Neural cell (in vitro differentiated cells): Measurements from ENCODE around the gene CACNA2D1. TPM values are rescaled to one million over a fixed set of nuclear protein-coding genes. Genes with fewer than 3 reads are reported as not detected.

Source experiments
- H2AFZ ChIP-seq: fragments of 200-600, 300-800 bp; sonication (generic), shearing (Covaris generic); 2 replicates; pipeline ENCODE4 v1.6.0; 2014; ENCODE audit warnings: low read depth, mild to moderate bottlenecking, antibody characterized with exemption, low read length, moderate library complexity
- H3F3A ChIP-seq: fragments of 200-600 bp; shearing (Covaris generic); 2 replicates; pipeline ENCODE4 v1.6.1; 2016; ENCODE audit warnings: mild to moderate bottlenecking, moderate library complexity, mixed read lengths, antibody characterized with exemption, low read length; ENCODE audit not compliant: insufficient read depth, poor library complexity, severe bottlenecking
- H3K27ac ChIP-seq: fragments of 200-600, 300-800 bp; sonication (generic), shearing (Covaris generic); 2 replicates; pipeline ENCODE4 v1.5.1; 2014; ENCODE audit warnings: mild to moderate bottlenecking, low read length, moderate library complexity
- H3K27me3 ChIP-seq: fragments of 300-800, 200-600 bp; sonication (generic), shearing (Covaris generic); 2 replicates; pipeline ENCODE4 v1.6.0; 2014; ENCODE audit warnings: mild to moderate bottlenecking, low read depth, low read length, moderate library complexity; ENCODE audit not compliant: insufficient read depth
- H3K36me3 ChIP-seq: fragments of 300-800, 200-600 bp; sonication (generic), shearing (Covaris generic); 2 replicates; pipeline ENCODE4 v1.5.1; 2014; ENCODE audit warnings: mild to moderate bottlenecking, antibody characterized with exemption, low read length, moderate library complexity; ENCODE audit not compliant: insufficient read depth
- H3K4me2 ChIP-seq: fragments of 300-800, 200-600 bp; sonication (generic), shearing (Covaris generic); 2 replicates; pipeline ENCODE4 v1.6.0; 2014; ENCODE audit warnings: mild to moderate bottlenecking, low read length
- H3K4me3 ChIP-seq: fragments of 300-800, 200-600 bp; sonication (generic), shearing (Covaris generic); 2 replicates; pipeline ENCODE4 v1.5.1; 2014; ENCODE audit warnings: mild to moderate bottlenecking, low read length, moderate library complexity
- H3K79me2 ChIP-seq: fragments of 200-600 bp; shearing (Covaris generic); replicated peaks from 2 replicates; pipeline ENCODE4 v1.6.0; 2014; ENCODE audit warnings: mild to moderate bottlenecking, low read length, moderate library complexity; ENCODE audit not compliant: insufficient read depth
- H3K9ac ChIP-seq: fragments of 300-800, 200-600 bp; sonication (generic), shearing (Covaris generic); 2 replicates; pipeline ENCODE4 v1.6.1; 2016; ENCODE audit warnings: mild to moderate bottlenecking, low read length, mixed read lengths
- H3K9me2 ChIP-seq: fragments of 200-600 bp; shearing (Covaris generic); 2 replicates; pipeline ENCODE4 v1.6.1; 2016; ENCODE audit warnings: mild to moderate bottlenecking, low read length, mixed read lengths; ENCODE audit not compliant: insufficient read depth
- H3K9me3 ChIP-seq: fragments of 200-600, 300-800 bp; sonication (generic), shearing (Covaris generic); 2 replicates; pipeline ENCODE4 v1.6.1; 2016; ENCODE audit warnings: mild to moderate bottlenecking, mixed run types, low read length, moderate library complexity, mixed read lengths
- H4K20me1 ChIP-seq: fragments of 200-600 bp; shearing (Covaris generic); 2 replicates; pipeline ENCODE4 v1.6.1; 2016; ENCODE audit warnings: mild to moderate bottlenecking, mixed run types; ENCODE audit not compliant: insufficient read depth
- CTCF ChIP-seq: fragments of 450-650 bp; IDR thresholded peaks from 2 replicates; pipeline ENCODE4 v1.5.1; 2014; ENCODE audit warnings: antibody characterized with exemption, mild to moderate bottlenecking, moderate library complexity; ENCODE audit not compliant: poor library complexity, severe bottlenecking
- EP300 ChIP-seq: fragments of 450-650 bp; conservative IDR thresholded peaks from 2 replicates; pipeline ENCODE4 v1.6.1; 2014; ENCODE audit warnings: antibody characterized with exemption, mild to moderate bottlenecking, moderate library complexity; ENCODE audit not compliant: poor library complexity, severe bottlenecking
- EZH2 ChIP-seq: fragments of 200-600, 300-800 bp; shearing (Covaris generic), sonication (generic); IDR thresholded peaks from 2 replicates; pipeline ENCODE4 v1.6.1; 2014; ENCODE audit warnings: antibody characterized with exemption, low read length, borderline replicate concordance, mild to moderate bottlenecking; ENCODE audit not compliant: insufficient read depth, poor library complexity, severe bottlenecking
- MXI1 ChIP-seq: fragments of 450-650 bp; conservative IDR thresholded peaks from 2 replicates; pipeline ENCODE4 v1.6.1; 2014; ENCODE audit warnings: antibody characterized with exemption, mild to moderate bottlenecking; ENCODE audit not compliant: poor library complexity, severe bottlenecking
- POLR2AphosphoS5 ChIP-seq: IDR thresholded peaks from 2 replicates; pipeline ENCODE4 v1.6.1; 2012
- RAD21 ChIP-seq: fragments of 450-650 bp; conservative IDR thresholded peaks from 2 replicates; pipeline ENCODE4 v1.6.1; 2014; ENCODE audit warnings: antibody characterized with exemption, mild to moderate bottlenecking, moderate library complexity
- REST ChIP-seq: IDR thresholded peaks from 2 replicates; pipeline ENCODE4 v1.6.1; 2012; ENCODE audit warnings: borderline replicate concordance
- SMC3 ChIP-seq: fragments of 450-650 bp; conservative IDR thresholded peaks from 2 replicates; pipeline ENCODE4 v1.6.1; 2014; ENCODE audit warnings: antibody characterized with exemption, mild to moderate bottlenecking, moderate library complexity; ENCODE audit not compliant: poor library complexity
- TAF1 ChIP-seq: IDR thresholded peaks from 2 replicates; pipeline ENCODE4 v1.6.1; 2012; ENCODE audit warnings: low read depth
- polyA plus RNA-seq: library from polyadenylated mRNA; depleted of rRNA; stranded (reverse); fragments of >200 nt; gene quantifications from 2 replicates; pipeline ENCODE4 v1.2.3, GENCODE V29; 2014

Gene CACNA2D1
- polyA plus RNA-seq, 1 donor from 2014 or later = 7.0 TPM

GRCh38 chr7:81983406-81983805 is 460.2 kb downstream of the CACNA2D1 start:
- Histone ChIP-seq H3K4me2 (no peak overlapping the region), H3K36me3 (no peaks in the 10 kb centered on the region), H3K9me3 (no peaks in the 10 kb centered on the region), H3K27me3 (no peaks in the 10 kb centered on the region), H2AFZ (no peak overlapping the region), H3K9ac (no peak overlapping the region), H3F3A (no peaks in the 10 kb centered on the region), H3K79me2 (no peaks in the 10 kb centered on the region), H3K4me3 (no peak overlapping the region), H3K27ac (no peak overlapping the region), H4K20me1 (no peaks in the 10 kb centered on the region), H3K9me2 (no peaks in the 10 kb centered on the region)
- no peak for TF ChIP-seq SMC3
- no peak for TF ChIP-seq TAF1
- no peak for TF ChIP-seq RAD21
- TF ChIP-seq POLR2AphosphoS5 = no peak
- no peak for TF ChIP-seq REST
- no peak for TF ChIP-seq MXI1
- no peak for TF ChIP-seq EP300
- TF ChIP-seq EZH2 = no peak
- TF ChIP-seq CTCF = no peak

GRCh38 chr7:81973117-81973516 is 470.5 kb downstream of the CACNA2D1 start:
- H3K9me3 ChIP-seq = no peaks in the 10 kb centered on the region
- no peak for TF ChIP-seq TAF1
- TF ChIP-seq CTCF = no peak
- TF ChIP-seq POLR2AphosphoS5 = no peak
- TF ChIP-seq RAD21 = no peak
- no peak for TF ChIP-seq EZH2
- no peak for TF ChIP-seq SMC3
- TF ChIP-seq EP300 = no peak
- no peak for TF ChIP-seq MXI1

More at GRCh38 chr7:81973117-81973516, 470.5 kb downstream of the CACNA2D1 start:
- Histone ChIP-seq H3K4me2 (no peak overlapping the region), H4K20me1 (no peaks in the 10 kb centered on the region), H3K36me3 (no peaks in the 10 kb centered on the region), H2AFZ (no peak overlapping the region), H3K27ac (no peak overlapping the region), H3K4me3 (no peak overlapping the region), H3K79me2 (no peaks in the 10 kb centered on the region), H3F3A (peaks cover 3% of the 10 kb centered on the region), H3K9me2 (no peaks in the 10 kb centered on the region), H3K9ac (no peak overlapping the region), H3K27me3 (no peaks in the 10 kb centered on the region)
